ENCODE results near the gene GYG1. TPM values are rescaled to one million over a fixed set of nuclear protein-coding genes. Genes with fewer than 3 reads are reported as not detected.

The GYG1 gene
- 10 to 100 TPM; 17.1 to 37.4 TPM for total RNA-seq

- peak within 1 kb of the TSS; percentile 81 for H3K4me3 Mint-ChIP-seq
- ATAC-seq (replicated peaks), result peak; percentile 87
- H3K27ac Mint-ChIP-seq, result peak within 1 kb of the TSS; percentile 87
- H3K36me3 Mint-ChIP-seq (ENCODE audit: low read depth), result peaks cover 18% of the 10 kb centered on the region
- H3K4me1 Mint-ChIP-seq, result peaks cover 8% of the 10 kb centered on the region
- H3K9me3 Mint-ChIP-seq, result no peaks in the 10 kb centered on the region
- H3K27me3 Mint-ChIP-seq, result no peaks in the 10 kb centered on the region
Measured at GRCh38 chr3:148991219-148992026, at the start of gene GYG1. Gene GYG1, plus strand, starts transcription at chr3:148991540. Its CDS starts 101 bp downstream, at chr3:148991641.

- H3K36me3 Mint-ChIP-seq (ENCODE audit: low read depth), result no peaks in the 10 kb centered on the region
- peak; percentile 97 for ATAC-seq (replicated peaks)
- H3K4me3 Mint-ChIP-seq, result no peak overlapping the region
- peaks cover 4% of the 10 kb centered on the region for H3K27me3 Mint-ChIP-seq
- no peaks in the 10 kb centered on the region for H3K9me3 Mint-ChIP-seq
- no peaks in the 10 kb centered on the region for H3K4me1 Mint-ChIP-seq
- no peak overlapping the region for H3K27ac Mint-ChIP-seq
Measured at GRCh38 chr3:148943506-148944205, 47.7 kb upstream of the GYG1 start.

GRCh38 chr3:148945116-148945515, 46.2 kb upstream of the GYG1 start:
- ATAC-seq (replicated peaks), result no peak
- Mint-ChIP-seq H3K9me3 (no peaks in the 10 kb centered on the region), H3K36me3 (ENCODE audit: low read depth) (no peaks in the 10 kb centered on the region), H3K27me3 (no peaks in the 10 kb centered on the region), H3K27ac (no peak overlapping the region), H3K4me1 (no peaks in the 10 kb centered on the region), H3K4me3 (no peak overlapping the region)

- Mint-ChIP-seq H3K4me1 (no peaks in the 10 kb centered on the region), H3K36me3 (ENCODE audit: low read depth) (no peaks in the 10 kb centered on the region), H3K27me3 (peaks cover 4% of the 10 kb centered on the region), H3K4me3 (no peak overlapping the region), H3K27ac (no peak overlapping the region), H3K9me3 (no peaks in the 10 kb centered on the region)
- ATAC-seq (replicated peaks), result no peak
Measured at GRCh38 chr3:148948913-148949657, 42.3 kb upstream of the GYG1 start.

GRCh38 chr3:148950806-148951205, 40.5 kb upstream of the GYG1 start:
- ATAC-seq (replicated peaks), result peak; percentile 44
- H3K9me3 Mint-ChIP-seq, result no peaks in the 10 kb centered on the region
- no peaks in the 10 kb centered on the region for H3K4me1 Mint-ChIP-seq
- no peak overlapping the region for H3K4me3 Mint-ChIP-seq
- no peaks in the 10 kb centered on the region for H3K36me3 Mint-ChIP-seq (ENCODE audit: low read depth)
- H3K27me3 Mint-ChIP-seq, result peaks cover 7% of the 10 kb centered on the region
- no peak overlapping the region for H3K27ac Mint-ChIP-seq

GRCh38 chr3:148951599-148952361, 39.6 kb upstream of the GYG1 start:
- Mint-ChIP-seq H3K36me3 (ENCODE audit: low read depth) (no peaks in the 10 kb centered on the region), H3K9me3 (no peaks in the 10 kb centered on the region), H3K4me3 (no peak overlapping the region), H3K4me1 (no peaks in the 10 kb centered on the region), H3K27ac (no peak overlapping the region), H3K27me3 (peaks cover 7% of the 10 kb centered on the region)
- no peak for ATAC-seq (replicated peaks)

GRCh38 chr3:148953094-148953493, 38.2 kb upstream of the GYG1 start:
- Mint-ChIP-seq H3K4me1 (no peaks in the 10 kb centered on the region), H3K9me3 (no peaks in the 10 kb centered on the region), H3K27ac (no peak overlapping the region), H3K27me3 (peaks cover 7% of the 10 kb centered on the region), H3K4me3 (no peak overlapping the region), H3K36me3 (ENCODE audit: low read depth) (no peaks in the 10 kb centered on the region)
- no peak for ATAC-seq (replicated peaks)

GRCh38 chr3:148954981-148955380, 36.4 kb upstream of the GYG1 start:
- no peak for ATAC-seq (replicated peaks)
- no peak overlapping the region for H3K27ac Mint-ChIP-seq
- H3K9me3 Mint-ChIP-seq, result no peaks in the 10 kb centered on the region
- H3K4me3 Mint-ChIP-seq, result no peak overlapping the region
- no peaks in the 10 kb centered on the region for H3K36me3 Mint-ChIP-seq (ENCODE audit: low read depth)
- H3K27me3 Mint-ChIP-seq, result peaks cover 7% of the 10 kb centered on the region
- no peaks in the 10 kb centered on the region for H3K4me1 Mint-ChIP-seq

GRCh38 chr3:148955544-148956346, 35.6 kb upstream of the GYG1 start:
- H3K4me1 Mint-ChIP-seq, result no peaks in the 10 kb centered on the region
- peaks cover 7% of the 10 kb centered on the region for H3K27me3 Mint-ChIP-seq
- H3K4me3 Mint-ChIP-seq, result no peak overlapping the region
- H3K27ac Mint-ChIP-seq, result no peak overlapping the region
- H3K9me3 Mint-ChIP-seq, result no peaks in the 10 kb centered on the region
- no peaks in the 10 kb centered on the region for H3K36me3 Mint-ChIP-seq (ENCODE audit: low read depth)
- no peak for ATAC-seq (replicated peaks)

GRCh38 chr3:148957586-148957985, 33.8 kb upstream of the GYG1 start:
- H3K4me1 Mint-ChIP-seq, result no peaks in the 10 kb centered on the region

GRCh38 chr3:148958696-148959095, 32.6 kb upstream of the GYG1 start:
- Mint-ChIP-seq H3K27me3 (peaks cover 21% of the 10 kb centered on the region), H3K4me3 (no peak overlapping the region), H3K9me3 (no peaks in the 10 kb centered on the region), H3K36me3 (ENCODE audit: low read depth) (no peaks in the 10 kb centered on the region), H3K4me1 (no peaks in the 10 kb centered on the region), H3K27ac (no peak overlapping the region)
- ATAC-seq (replicated peaks), result no peak

More at GRCh38 chr3:148957586-148957985, 33.8 kb upstream of the GYG1 start:
- peak; percentile 45 for ATAC-seq (replicated peaks)
- H3K4me3 Mint-ChIP-seq, result no peak overlapping the region
- no peak overlapping the region for H3K27ac Mint-ChIP-seq
- H3K36me3 Mint-ChIP-seq (ENCODE audit: low read depth), result no peaks in the 10 kb centered on the region
- peaks cover 18% of the 10 kb centered on the region for H3K27me3 Mint-ChIP-seq
- H3K9me3 Mint-ChIP-seq, result no peaks in the 10 kb centered on the region

GRCh38 chr3:148962513-148962912, 28.8 kb upstream of the GYG1 start:
- no peaks in the 10 kb centered on the region for H3K36me3 Mint-ChIP-seq (ENCODE audit: low read depth)
- no peaks in the 10 kb centered on the region for H3K4me1 Mint-ChIP-seq
- ATAC-seq (replicated peaks), result no peak
- H3K27ac Mint-ChIP-seq, result no peak overlapping the region
- no peaks in the 10 kb centered on the region for H3K9me3 Mint-ChIP-seq
- no peak overlapping the region for H3K4me3 Mint-ChIP-seq
- H3K27me3 Mint-ChIP-seq, result peaks cover 16% of the 10 kb centered on the region

GRCh38 chr3:148964809-148965208, 26.5 kb upstream of the GYG1 start:
- no peaks in the 10 kb centered on the region for H3K36me3 Mint-ChIP-seq (ENCODE audit: low read depth)
- ATAC-seq (replicated peaks), result no peak
- no peaks in the 10 kb centered on the region for H3K9me3 Mint-ChIP-seq
- H3K27ac Mint-ChIP-seq, result no peak overlapping the region
- H3K4me3 Mint-ChIP-seq, result no peak overlapping the region
- peaks cover 16% of the 10 kb centered on the region for H3K27me3 Mint-ChIP-seq
- no peaks in the 10 kb centered on the region for H3K4me1 Mint-ChIP-seq

Measured in activated T-helper 17 cell treated with anti-CD3 and anti-CD28 coated beads, Interleukin-2, amount 50 U/mL, for 72 hours (primary cell).